Stomach smooth muscle (tissue), 2 donors: ENCODE results near the gene NAALADL1.

ENCODE experiments used
- H3K27ac ChIP-seq: one replicate; pipeline ENCODE4 v1.7.0; 2013; ENCODE audit warnings: mild to moderate bottlenecking, low read length, inconsistent platforms
- H3K27me3 ChIP-seq, 2 donors: one replicate each; pipeline ENCODE4 v1.7.0; 2013; ENCODE audit warnings: low read length in 2 of 2; ENCODE audit not compliant: insufficient read depth in 2 of 2, control insufficient read depth in 1 of 2
- H3K36me3 ChIP-seq, 2 donors: one replicate each; pipeline ENCODE4 v1.7.0; 2013; ENCODE audit warnings: low read length in 2 of 2; ENCODE audit not compliant: control insufficient read depth in 2 of 2, insufficient read depth in 2 of 2
- H3K4me1 ChIP-seq: one replicate; pipeline ENCODE4 v1.7.0; 2013; ENCODE audit warnings: low read length; ENCODE audit not compliant: control insufficient read depth, insufficient read depth
- H3K4me3 ChIP-seq, 2 donors: one replicate each; pipeline ENCODE4 v1.7.0; 2013; ENCODE audit warnings: low read length in 2 of 2
- H3K9ac ChIP-seq, 2 donors: one replicate each; pipeline ENCODE4 v1.7.0; 2013; ENCODE audit warnings: low read length in 2 of 2, mild to moderate bottlenecking in 1 of 2
- H3K9me3 ChIP-seq, 2 donors: one replicate each; pipeline ENCODE4 v1.7.0; 2013; ENCODE audit warnings: low read length in 2 of 2; ENCODE audit not compliant: control insufficient read depth in 2 of 2
- donor health status: healthy.
- donor health status: Pancreatic carcinoma.

The NAALADL1 gene

GRCh38 chr11:65047581-65048422 is 10.6 kb downstream of the NAALADL1 start:
- H3K9ac ChIP-seq = peak overlapping the region; percentile 66 to 68
- H3K4me3 ChIP-seq = peak overlapping the region; percentile 76 to 79
- H3K27ac ChIP-seq = no peak overlapping the region
- peaks cover 10 to 12% of the 10 kb centered on the region in 2 donors for H3K36me3 ChIP-seq
- no peaks in the 10 kb centered on the region for H3K27me3 ChIP-seq
- peaks cover 22% of the 10 kb centered on the region for H3K4me1 ChIP-seq
- H3K9me3 ChIP-seq = no peaks in the 10 kb centered on the region

- Histone ChIP-seq H3K4me1 (peaks cover 31% of the 10 kb centered on the region), H3K9me3 (no peaks in the 10 kb centered on the region), H3K27me3 (no peaks in the 10 kb centered on the region)
Measured at GRCh38 chr11:65045728-65046127, 12.6 kb downstream of the NAALADL1 start.

GRCh38 chr11:65045061-65045460 is 13.3 kb downstream of the NAALADL1 start:
- H3K9me3 ChIP-seq = no peaks in the 10 kb centered on the region
- H3K36me3 ChIP-seq = peaks cover 10 to 12% of the 10 kb centered on the region in 2 donors
- no peak overlapping the region for H3K4me3 ChIP-seq
- no peaks in the 10 kb centered on the region for H3K27me3 ChIP-seq
- peaks cover 31% of the 10 kb centered on the region for H3K4me1 ChIP-seq
- no peak overlapping the region for H3K27ac ChIP-seq
- H3K9ac ChIP-seq = no peak overlapping the region

More at GRCh38 chr11:65045728-65046127, 12.6 kb downstream of the NAALADL1 start:
- Histone ChIP-seq H3K9ac (no peak overlapping the region), H3K4me3 (no peak overlapping the region), H3K36me3 (peaks cover 10 to 12% of the 10 kb centered on the region in 2 donors), H3K27ac (no peak overlapping the region)

- Histone ChIP-seq H3K27ac (no peak overlapping the region), H3K27me3 (no peaks in the 10 kb centered on the region), H3K36me3 (peaks cover 12 to 14% of the 10 kb centered on the region in 2 donors), H3K9me3 (no peaks in the 10 kb centered on the region), H3K9ac (no peak overlapping the region), H3K4me3 (no peak overlapping the region), H3K4me1 (peaks cover 31% of the 10 kb centered on the region)
Measured at GRCh38 chr11:65043881-65044501, 14.4 kb downstream of the NAALADL1 start.

GRCh38 chr11:65042891-65043290 is 15.5 kb downstream of the NAALADL1 start:
- H3K9me3 ChIP-seq = no peaks in the 10 kb centered on the region
- H3K4me3 ChIP-seq = no peak overlapping the region
- H3K9ac ChIP-seq = no peak overlapping the region
- H3K36me3 ChIP-seq = peaks cover 16 to 22% of the 10 kb centered on the region in 2 donors
- H3K27me3 ChIP-seq = no peaks in the 10 kb centered on the region
- peaks cover 24% of the 10 kb centered on the region for H3K4me1 ChIP-seq
- no peak overlapping the region for H3K27ac ChIP-seq

GRCh38 chr11:65040847-65041622 is 17.3 kb downstream of the NAALADL1 start, which contains the start of gene SAC3D1:
Gene SAC3D1, plus strand, starts transcription at chr11:65041210. Its CDS starts 83 bp downstream, at chr11:65041293.
- Histone ChIP-seq H3K36me3 (peaks cover 22 to 30% of the 10 kb centered on the region in 2 donors), H3K9me3 (no peaks in the 10 kb centered on the region), H3K27ac (peak within 1 kb of the TSS; percentile 87), H3K4me3 (peak within 1 kb of the TSS; percentile 67 to 78), H3K27me3 (no peaks in the 10 kb centered on the region), H3K9ac (peak within 1 kb of the TSS; percentile 67 to 74), H3K4me1 (peaks cover 14% of the 10 kb centered on the region)

GRCh38 chr11:65040520-65040846 is 17.9 kb downstream of the NAALADL1 start:
- Histone ChIP-seq H3K4me3 (peak overlapping the region; percentile 67 to 78), H3K36me3 (peaks cover 27 to 36% of the 10 kb centered on the region in 2 donors), H3K9ac (peak overlapping the region; percentile 67 to 74), H3K27me3 (no peaks in the 10 kb centered on the region), H3K9me3 (no peaks in the 10 kb centered on the region), H3K4me1 (peaks cover 14% of the 10 kb centered on the region), H3K27ac (peak overlapping the region; percentile 87)

GRCh38 chr11:65036931-65037330 is 21.4 kb downstream of the NAALADL1 start:
- Histone ChIP-seq H3K9ac (no peak overlapping the region), H3K9me3 (no peaks in the 10 kb centered on the region), H3K36me3 (peaks cover 34 to 49% of the 10 kb centered on the region in 2 donors)

GRCh38 chr11:65035579-65035978 is 22.8 kb downstream of the NAALADL1 start:
- Histone ChIP-seq H3K27me3 (no peaks in the 10 kb centered on the region), H3K4me1 (peaks cover 2% of the 10 kb centered on the region), H3K4me3 (no peak overlapping the region), H3K36me3 (peaks cover 35 to 51% of the 10 kb centered on the region in 2 donors), H3K9me3 (no peaks in the 10 kb centered on the region), H3K27ac (no peak overlapping the region), H3K9ac (no peak overlapping the region)

More at GRCh38 chr11:65036931-65037330, 21.4 kb downstream of the NAALADL1 start:
- Histone ChIP-seq H3K4me3 (no peak overlapping the region), H3K27ac (no peak overlapping the region), H3K4me1 (peaks cover 8% of the 10 kb centered on the region), H3K27me3 (no peaks in the 10 kb centered on the region)

- Histone ChIP-seq H3K9ac (no peak overlapping the region), H3K4me3 (no peak overlapping the region), H3K27ac (no peak overlapping the region), H3K4me1 (peaks cover 2% of the 10 kb centered on the region), H3K9me3 (no peaks in the 10 kb centered on the region), H3K36me3 (peaks cover 35 to 47% of the 10 kb centered on the region in 2 donors), H3K27me3 (no peaks in the 10 kb centered on the region)
Measured at GRCh38 chr11:65034423-65034822, 23.9 kb downstream of the NAALADL1 start.
